GM10847 (cell line): Measurements from ENCODE around the gene SSBP2.

Source experiments
- POLR2A ChIP-seq: IDR thresholded peaks from 2 replicates; pipeline ENCODE4 v1.6.1; 2011; ENCODE audit not compliant: insufficient read length; ENCODE audit errors: extremely low read depth

The SSBP2 gene

GRCh38 chr5:81657386-81657785 lies 93.5 kb downstream of the SSBP2 start:
- no peak for TF ChIP-seq POLR2A

GRCh38 chr5:81656783-81657182 lies 94.1 kb downstream of the SSBP2 start:
- TF ChIP-seq POLR2A: no peak

GRCh38 chr5:81650987-81651386 lies 99.9 kb downstream of the SSBP2 start:
- no peak for TF ChIP-seq POLR2A

- no peak for TF ChIP-seq POLR2A
Measured at GRCh38 chr5:81646469-81646995, 104.4 kb downstream of the SSBP2 start.

GRCh38 chr5:81642210-81642609 lies 108.7 kb downstream of the SSBP2 start:
- TF ChIP-seq POLR2A: no peak

GRCh38 chr5:81639556-81639955 lies 111.3 kb downstream of the SSBP2 start:
- no peak for TF ChIP-seq POLR2A

GRCh38 chr5:81638471-81638870 lies 112.4 kb downstream of the SSBP2 start:
- no peak for TF ChIP-seq POLR2A

GRCh38 chr5:81633891-81634290 lies 117.0 kb downstream of the SSBP2 start:
- no peak for TF ChIP-seq POLR2A

- no peak for TF ChIP-seq POLR2A
Measured at GRCh38 chr5:81633471-81633870, 117.4 kb downstream of the SSBP2 start.

GRCh38 chr5:81632679-81633078 lies 118.2 kb downstream of the SSBP2 start:
- no peak for TF ChIP-seq POLR2A

- no peak for TF ChIP-seq POLR2A
Measured at GRCh38 chr5:81631621-81632020, 119.3 kb downstream of the SSBP2 start.

GRCh38 chr5:81631124-81631523 lies 119.8 kb downstream of the SSBP2 start:
- TF ChIP-seq POLR2A: no peak

- TF ChIP-seq POLR2A: no peak
Measured at GRCh38 chr5:81630684-81631083, 120.2 kb downstream of the SSBP2 start.

GRCh38 chr5:81629986-81630385 lies 120.9 kb downstream of the SSBP2 start:
- no peak for TF ChIP-seq POLR2A

- TF ChIP-seq POLR2A: no peak
Measured at GRCh38 chr5:81626524-81626923, 124.4 kb downstream of the SSBP2 start.

GRCh38 chr5:81609810-81610375 lies 141.0 kb downstream of the SSBP2 start:
- TF ChIP-seq POLR2A: no peak

GRCh38 chr5:81608976-81609375 lies 141.9 kb downstream of the SSBP2 start:
- no peak for TF ChIP-seq POLR2A
